SK-N-SH (cell line): ENCODE measurements around the gene CHCHD1. TPM values are rescaled to one million over a fixed set of nuclear protein-coding genes. Genes with fewer than 3 reads are reported as not detected.

ENCODE experiments used
- CTCF ChIA-PET: fragments of 300-600, 350-600 bp; formaldehyde crosslinking; extraction: SDS; loops from one replicate; lab custom pipeline; 2021; lab: Yijun Ruan, JAX
- POLR2A ChIA-PET: fragments of 350-600 bp; sonication (Branson Sonifier 250); formaldehyde crosslinking; extraction: SDS; loops from one replicate; lab custom pipeline; 2020; ENCODE audit warnings: antibody characterized with exemption, inconsistent platforms; lab: Yijun Ruan, JAX
- DNase-seq: peaks from one replicate; pipeline ENCODE4 v3.0.0; 2012
- H2AFZ ChIP-seq: fragments of 200-600 bp; sonication (generic); 2 replicates; pipeline ENCODE4 v1.8.1; 2016; ENCODE audit warnings: antibody characterized with exemption, mild to moderate bottlenecking, low read depth
- H3F3A ChIP-seq: fragments of 200-600 bp; sonication (generic); replicated peaks from 2 replicates; pipeline ENCODE3; 2016; ENCODE audit warnings: antibody characterized with exemption, mild to moderate bottlenecking; ENCODE audit not compliant: insufficient read depth
- H3K27ac ChIP-seq, 2 experiments: fragments of 200-500 bp in 1 of 2; fragments of 200-600 bp in 1 of 2; sonication (Bioruptor generic) in 1 of 2; sonication (generic), shearing (Covaris generic) in 1 of 2; 2 replicates each; pipeline versions ENCODE4 v1.5.1 to v1.6.1; 2014 to 2016; ENCODE audit warnings: low read depth in 2 of 2, inconsistent platforms in 1 of 2, low read length in 1 of 2, mild to moderate bottlenecking in 1 of 2, mixed read lengths in 1 of 2
- H3K27me3 ChIP-seq: fragments of 200-600 bp; sonication (generic), shearing (Covaris generic); 2 replicates; pipeline ENCODE4 v1.6.1; 2016; ENCODE audit warnings: mixed run types; ENCODE audit not compliant: insufficient read depth
- H3K36me3 ChIP-seq, 2 experiments: fragments of 200-500 bp in 1 of 2; fragments of 200-600 bp in 1 of 2; sonication (Bioruptor generic) in 1 of 2; sonication (generic) in 1 of 2; replicated peaks in 1 of 2; 2 replicates each; pipeline versions ENCODE3 to v1.5.1; 2014 to 2016; ENCODE audit warnings: low read length in 1 of 2, mild to moderate bottlenecking in 1 of 2; ENCODE audit not compliant: insufficient read depth in 2 of 2, control insufficient read depth in 1 of 2
- H3K4me1 ChIP-seq, 2 experiments: fragments of 200-500 bp in 1 of 2; fragments of 200-600 bp in 1 of 2; sonication (Bioruptor generic) in 1 of 2; sonication (generic), shearing (Covaris generic) in 1 of 2; 2 replicates each; pipeline versions ENCODE4 v1.5.1 to v1.6.1; 2014 to 2016; ENCODE audit warnings: low read depth in 1 of 2, low read length in 1 of 2, mixed run types in 1 of 2; ENCODE audit not compliant: insufficient read depth in 2 of 2, control insufficient read depth in 1 of 2
- H3K4me2 ChIP-seq: fragments of 200-600 bp; sonication (generic), shearing (Covaris generic); 2 replicates; pipeline ENCODE4 v1.6.1; 2017; ENCODE audit warnings: mixed run types
- H3K4me3 ChIP-seq, 2 experiments: fragments of 200-500 bp in 1 of 2; fragments of 200-600 bp in 1 of 2; sonication (Bioruptor generic) in 1 of 2; sonication (generic), shearing (Covaris generic) in 1 of 2; 2 replicates each; pipeline versions ENCODE4 v1.5.1 to v1.8.1; 2014 to 2016; ENCODE audit warnings: low read depth in 2 of 2, inconsistent platforms in 1 of 2, low read length in 1 of 2, mild to moderate bottlenecking in 1 of 2, mixed read lengths in 1 of 2, moderate library complexity in 1 of 2
- H3K79me2 ChIP-seq: fragments of 200-600 bp; sonication (generic); 2 replicates; pipeline ENCODE4 v1.8.1; 2017; ENCODE audit warnings: mild to moderate bottlenecking; ENCODE audit not compliant: insufficient read depth
- H3K9ac ChIP-seq: fragments of 200-600 bp; sonication (generic); 2 replicates; pipeline ENCODE4 v1.6.1; 2017; ENCODE audit warnings: mixed run types
- H3K9me2 ChIP-seq: fragments of 200-600 bp; sonication (generic); 2 replicates; pipeline ENCODE4 v1.6.1; 2017; ENCODE audit warnings: mixed run types
- H3K9me3 ChIP-seq: fragments of 200-600 bp; sonication (generic); 2 replicates; pipeline ENCODE4 v1.6.1; 2017; ENCODE audit warnings: mixed run types, mild to moderate bottlenecking, moderate library complexity
- H4K20me1 ChIP-seq: fragments of 200-600 bp; sonication (generic); 2 replicates; pipeline ENCODE4 v1.6.1; 2017; ENCODE audit warnings: mild to moderate bottlenecking, mixed run types; ENCODE audit not compliant: insufficient read depth
- ELF1 ChIP-seq: IDR thresholded peaks from 2 replicates; pipeline ENCODE4 v1.4.0; 2012
- EZH2phosphoT487 ChIP-seq: fragments of 200-600 bp; sonication (generic); IDR thresholded peaks from 2 replicates; pipeline ENCODE4 v1.6.1; 2017; ENCODE audit warnings: low read depth, mixed run types, mild to moderate bottlenecking, antibody characterized with exemption, moderate library complexity, borderline replicate concordance
- GATA2 ChIP-seq: sonication (generic); formaldehyde crosslinking; IDR thresholded peaks from 2 replicates; pipeline ENCODE4 v1.5.0; 2020; ENCODE audit warnings: mild to moderate bottlenecking, missing genetic modification reagents
- MEF2A ChIP-seq: IDR thresholded peaks from 2 replicates; pipeline ENCODE4 v1.4.0; 2012; ENCODE audit warnings: low read depth, borderline replicate concordance
- NRF1 ChIP-seq: IDR thresholded peaks from 2 replicates; pipeline ENCODE4 v1.6.1; 2012; ENCODE audit warnings: low read depth, mild to moderate bottlenecking, low read length
- RCOR1 ChIP-seq: fragments of 150-350 bp; IDR thresholded peaks from 2 replicates; pipeline ENCODE4 v1.6.1; 2017; ENCODE audit warnings: antibody characterized with exemption, low read length
- RFX5 ChIP-seq: IDR thresholded peaks from 2 replicates; pipeline ENCODE4 v1.6.1; 2012; ENCODE audit warnings: mild to moderate bottlenecking, improper control_type of control experiment, low read length
- RXRA ChIP-seq: IDR thresholded peaks from 2 replicates; pipeline ENCODE4 v1.4.0; 2012; ENCODE audit warnings: low read depth, mild to moderate bottlenecking, borderline replicate concordance
- SIN3A ChIP-seq: IDR thresholded peaks from 2 replicates; pipeline ENCODE4 v1.6.1; 2012; ENCODE audit warnings: low read depth, mild to moderate bottlenecking, low read length, moderate library complexity, borderline replicate concordance
- TCF12 ChIP-seq: IDR thresholded peaks from 2 replicates; pipeline ENCODE4 v1.4.0; 2012
- TEAD4 ChIP-seq: IDR thresholded peaks from 2 replicates; pipeline ENCODE4 v1.4.0; 2012; ENCODE audit warnings: mild to moderate bottlenecking, borderline replicate concordance; ENCODE audit not compliant: insufficient read depth
- WGBS: methylation state at CpG from one replicate; pipeline ENCODE4 v1.1.6; 2017; ENCODE audit warnings: low lambda C conversion rate; 5-methylcytosine and 5-hydroxymethylcytosine counted together
- polyA plus RNA-seq, 3 experiments: library from polyadenylated mRNA; depleted of rRNA; stranded (reverse); fragments of >200 nt; gene quantifications; 2 replicates each; pipeline ENCODE4 v1.2.3, GENCODE V29; 2012
- TF ChIP-seq, protein P1 (sequence below): IDR thresholded peaks from 2 replicates; pipeline ENCODE4 v1.4.0; 2012; ENCODE audit warnings: low read depth, borderline replicate concordance
- TF ChIP-seq, protein P2 (sequence below): IDR thresholded peaks from 2 replicates; pipeline ENCODE4; 2012
- TF ChIP-seq, protein P3 (sequence below): fragments of 150-350 bp; IDR thresholded peaks from 2 replicates; pipeline ENCODE4 v1.6.1; 2017; ENCODE audit warnings: antibody characterized with exemption, low read length, low read depth, borderline replicate concordance
- TF ChIP-seq, protein P4 (sequence below): IDR thresholded peaks from 2 replicates; pipeline ENCODE4 v1.4.0; 2012; ENCODE audit warnings: low read depth
- TF ChIP-seq, protein P5 (sequence below): IDR thresholded peaks from 2 replicates; pipeline ENCODE4 v1.4.0; 2012; ENCODE audit warnings: low read depth, borderline replicate concordance
- TF ChIP-seq, protein P6 (sequence below): IDR thresholded peaks from 2 replicates; pipeline ENCODE4 v1.6.1; 2012; ENCODE audit warnings: mild to moderate bottlenecking, low read depth, low read length, moderate library complexity

CHCHD1 gene
- polyA plus RNA-seq, 1 of the 3 experiments (the other 2 are of a cell fraction), result 60.9 TPM

DNA sequence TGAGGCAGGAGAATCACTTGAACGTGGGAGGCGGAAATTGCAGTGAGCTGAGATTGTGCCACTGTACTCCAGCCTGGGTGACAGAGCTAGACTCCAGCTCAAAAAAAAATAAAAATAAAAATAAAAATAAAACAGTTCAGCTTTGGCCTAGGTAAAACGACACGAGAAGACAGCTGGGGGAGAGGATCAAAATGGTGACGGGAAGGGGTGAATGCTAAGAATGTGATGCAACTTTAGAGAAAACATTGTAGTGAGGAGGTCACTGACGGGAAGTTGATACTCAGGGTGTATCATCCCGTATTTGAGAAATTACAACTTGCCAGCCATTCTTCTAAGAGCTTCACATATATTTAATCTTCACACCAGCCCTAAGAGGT lies 28.5 kb downstream of the CHCHD1 start:
- Histone ChIP-seq H3K9ac (peak overlapping the region; percentile 83; the same call in 1 of the 2 replicates), H3K4me1 (peaks cover 0 to 4% of the 10 kb centered on the region in 2 experiments; a peak in 2 of 4 replicates), H3K4me2 (peak overlapping the region; percentile 87), H3K36me3 (peaks cover 22 to 53% of the 10 kb centered on the region in 2 experiments), H3K9me3 (no peaks in the 10 kb centered on the region), H3K4me3 (peak overlapping the region; percentile 81 to 86), H3K79me2 (peaks cover 22% of the 10 kb centered on the region; the same call in 1 of the 2 replicates), H3K9me2 (no peaks in the 10 kb centered on the region), H3F3A (peaks cover 13% of the 10 kb centered on the region), H2AFZ (no peak overlapping the region), H4K20me1 (no peaks in the 10 kb centered on the region), H3K27ac (peak overlapping the region in 1 of 2 experiments; percentile 63; a peak in 1 of 4 replicates), H3K27me3 (no peaks in the 10 kb centered on the region)
- DNase-seq, result no peak
- WGBS, result 87% methylated on average over 7 of the region's 7 CpGs
- CTCF ChIA-PET, result interaction anchor here (0.6 to 1.4 kb wide), 5 partner anchors 16 to 1715 kb away, joined by 3 to 4 read pairs (median 3); partner anchors contain the start of gene ZSWIM8
- POLR2A ChIA-PET, result interaction anchor here (1.0 to 1.6 kb wide), 5 partner anchors 8 to 37 kb away, joined by 3 to 5 read pairs (median 4); no protein-coding TSS in a partner anchor
- TF ChIP-seq, protein P1, sequence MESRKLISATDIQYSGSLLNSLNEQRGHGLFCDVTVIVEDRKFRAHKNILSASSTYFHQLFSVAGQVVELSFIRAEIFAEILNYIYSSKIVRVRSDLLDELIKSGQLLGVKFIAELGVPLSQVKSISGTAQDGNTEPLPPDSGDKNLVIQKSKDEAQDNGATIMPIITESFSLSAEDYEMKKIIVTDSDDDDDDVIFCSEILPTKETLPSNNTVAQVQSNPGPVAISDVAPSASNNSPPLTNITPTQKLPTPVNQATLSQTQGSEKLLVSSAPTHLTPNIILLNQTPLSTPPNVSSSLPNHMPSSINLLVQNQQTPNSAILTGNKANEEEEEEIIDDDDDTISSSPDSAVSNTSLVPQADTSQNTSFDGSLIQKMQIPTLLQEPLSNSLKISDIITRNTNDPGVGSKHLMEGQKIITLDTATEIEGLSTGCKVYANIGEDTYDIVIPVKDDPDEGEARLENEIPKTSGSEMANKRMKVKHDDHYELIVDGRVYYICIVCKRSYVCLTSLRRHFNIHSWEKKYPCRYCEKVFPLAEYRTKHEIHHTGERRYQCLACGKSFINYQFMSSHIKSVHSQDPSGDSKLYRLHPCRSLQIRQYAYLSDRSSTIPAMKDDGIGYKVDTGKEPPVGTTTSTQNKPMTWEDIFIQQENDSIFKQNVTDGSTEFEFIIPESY, result no peak
- TF ChIP-seq, protein P2, sequence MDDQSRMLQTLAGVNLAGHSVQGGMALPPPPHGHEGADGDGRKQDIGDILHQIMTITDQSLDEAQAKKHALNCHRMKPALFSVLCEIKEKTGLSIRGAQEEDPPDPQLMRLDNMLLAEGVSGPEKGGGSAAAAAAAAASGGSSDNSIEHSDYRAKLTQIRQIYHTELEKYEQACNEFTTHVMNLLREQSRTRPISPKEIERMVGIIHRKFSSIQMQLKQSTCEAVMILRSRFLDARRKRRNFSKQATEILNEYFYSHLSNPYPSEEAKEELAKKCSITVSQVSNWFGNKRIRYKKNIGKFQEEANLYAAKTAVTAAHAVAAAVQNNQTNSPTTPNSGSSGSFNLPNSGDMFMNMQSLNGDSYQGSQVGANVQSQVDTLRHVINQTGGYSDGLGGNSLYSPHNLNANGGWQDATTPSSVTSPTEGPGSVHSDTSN, result no peak
- TF ChIP-seq TEAD4, result no peak
- TF ChIP-seq GATA2, result no peak
- no peak for TF ChIP-seq NRF1
- TF ChIP-seq, protein P3, sequence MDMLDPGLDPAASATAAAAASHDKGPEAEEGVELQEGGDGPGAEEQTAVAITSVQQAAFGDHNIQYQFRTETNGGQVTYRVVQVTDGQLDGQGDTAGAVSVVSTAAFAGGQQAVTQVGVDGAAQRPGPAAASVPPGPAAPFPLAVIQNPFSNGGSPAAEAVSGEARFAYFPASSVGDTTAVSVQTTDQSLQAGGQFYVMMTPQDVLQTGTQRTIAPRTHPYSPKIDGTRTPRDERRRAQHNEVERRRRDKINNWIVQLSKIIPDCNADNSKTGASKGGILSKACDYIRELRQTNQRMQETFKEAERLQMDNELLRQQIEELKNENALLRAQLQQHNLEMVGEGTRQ, result no peak
- TF ChIP-seq, protein P4, sequence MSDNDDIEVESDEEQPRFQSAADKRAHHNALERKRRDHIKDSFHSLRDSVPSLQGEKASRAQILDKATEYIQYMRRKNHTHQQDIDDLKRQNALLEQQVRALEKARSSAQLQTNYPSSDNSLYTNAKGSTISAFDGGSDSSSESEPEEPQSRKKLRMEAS, result no peak
- TF ChIP-seq SIN3A, result no peak
- TF ChIP-seq EZH2phosphoT487, result no peak
- TF ChIP-seq, protein P5, sequence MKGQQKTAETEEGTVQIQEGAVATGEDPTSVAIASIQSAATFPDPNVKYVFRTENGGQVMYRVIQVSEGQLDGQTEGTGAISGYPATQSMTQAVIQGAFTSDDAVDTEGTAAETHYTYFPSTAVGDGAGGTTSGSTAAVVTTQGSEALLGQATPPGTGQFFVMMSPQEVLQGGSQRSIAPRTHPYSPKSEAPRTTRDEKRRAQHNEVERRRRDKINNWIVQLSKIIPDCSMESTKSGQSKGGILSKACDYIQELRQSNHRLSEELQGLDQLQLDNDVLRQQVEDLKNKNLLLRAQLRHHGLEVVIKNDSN, result no peak
- no peak for TF ChIP-seq TCF12
- no peak for TF ChIP-seq ELF1
- no peak for TF ChIP-seq RCOR1
- TF ChIP-seq RFX5, result no peak
- no peak for TF ChIP-seq RXRA
- TF ChIP-seq MEF2A, result no peak
- TF ChIP-seq, protein P6, sequence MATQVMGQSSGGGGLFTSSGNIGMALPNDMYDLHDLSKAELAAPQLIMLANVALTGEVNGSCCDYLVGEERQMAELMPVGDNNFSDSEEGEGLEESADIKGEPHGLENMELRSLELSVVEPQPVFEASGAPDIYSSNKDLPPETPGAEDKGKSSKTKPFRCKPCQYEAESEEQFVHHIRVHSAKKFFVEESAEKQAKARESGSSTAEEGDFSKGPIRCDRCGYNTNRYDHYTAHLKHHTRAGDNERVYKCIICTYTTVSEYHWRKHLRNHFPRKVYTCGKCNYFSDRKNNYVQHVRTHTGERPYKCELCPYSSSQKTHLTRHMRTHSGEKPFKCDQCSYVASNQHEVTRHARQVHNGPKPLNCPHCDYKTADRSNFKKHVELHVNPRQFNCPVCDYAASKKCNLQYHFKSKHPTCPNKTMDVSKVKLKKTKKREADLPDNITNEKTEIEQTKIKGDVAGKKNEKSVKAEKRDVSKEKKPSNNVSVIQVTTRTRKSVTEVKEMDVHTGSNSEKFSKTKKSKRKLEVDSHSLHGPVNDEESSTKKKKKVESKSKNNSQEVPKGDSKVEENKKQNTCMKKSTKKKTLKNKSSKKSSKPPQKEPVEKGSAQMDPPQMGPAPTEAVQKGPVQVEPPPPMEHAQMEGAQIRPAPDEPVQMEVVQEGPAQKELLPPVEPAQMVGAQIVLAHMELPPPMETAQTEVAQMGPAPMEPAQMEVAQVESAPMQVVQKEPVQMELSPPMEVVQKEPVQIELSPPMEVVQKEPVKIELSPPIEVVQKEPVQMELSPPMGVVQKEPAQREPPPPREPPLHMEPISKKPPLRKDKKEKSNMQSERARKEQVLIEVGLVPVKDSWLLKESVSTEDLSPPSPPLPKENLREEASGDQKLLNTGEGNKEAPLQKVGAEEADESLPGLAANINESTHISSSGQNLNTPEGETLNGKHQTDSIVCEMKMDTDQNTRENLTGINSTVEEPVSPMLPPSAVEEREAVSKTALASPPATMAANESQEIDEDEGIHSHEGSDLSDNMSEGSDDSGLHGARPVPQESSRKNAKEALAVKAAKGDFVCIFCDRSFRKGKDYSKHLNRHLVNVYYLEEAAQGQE, result no peak
